OCI-LY7 (cell line): ENCODE measurements around the gene SERINC2. TPM values are rescaled to one million over a fixed set of nuclear protein-coding genes. Genes with fewer than 3 reads are reported as not detected.
A peak's percentile ranks its signal among the peaks of the same experiment; 100 is the strongest.

Experiments used
- BruUV-seq: library from RNA; stranded (reverse); fragments of 400-500 nt; replicated peaks from 2 replicates; lab custom pipeline; 2021; lab: Mats Ljungman, UMichigan
- CTCF ChIA-PET: fragments of 300-600 bp; sonication (Branson Sonifier 250); formaldehyde crosslinking; loops from one replicate; lab custom pipeline; 2022; ENCODE audit warnings: antibody characterized with exemption; ENCODE audit not compliant: unreplicated experiment; lab: Charles Lee
- POLR2A ChIA-PET: fragments of 300-600 bp; sonication (Branson Sonifier 250); formaldehyde crosslinking; loops from one replicate; lab custom pipeline; 2022; ENCODE audit warnings: antibody characterized with exemption; lab: Charles Lee
- DNase-seq: peaks from one replicate; pipeline ENCODE4 v3.0.0-alpha.2; 2015; ENCODE audit warnings: low spot score
- H2AFZ ChIP-seq: fragments of 200-600 bp; sonication (generic), shearing (Covaris generic); 2 replicates; pipeline ENCODE4 v1.6.1; 2014; ENCODE audit warnings: mild to moderate bottlenecking, antibody characterized with exemption, low read length, moderate library complexity
- H3K27ac ChIP-seq: fragments of 200-600 bp; sonication (generic); 2 replicates; pipeline ENCODE4 v1.5.1; 2014; ENCODE audit warnings: mixed run types, low read depth, mild to moderate bottlenecking, moderate library complexity, low read length, inconsistent platforms; ENCODE audit not compliant: poor library complexity, severe bottlenecking
- H3K36me3 ChIP-seq: fragments of 200-600 bp; sonication (generic); 2 replicates; pipeline ENCODE4 v1.6.1; 2014; ENCODE audit warnings: mild to moderate bottlenecking, antibody characterized with exemption, low read length, moderate library complexity, mixed read lengths; ENCODE audit not compliant: insufficient read depth
- H3K4me1 ChIP-seq: fragments of 200-600 bp; sonication (generic); 2 replicates; pipeline ENCODE4 v1.5.1; 2014; ENCODE audit warnings: mild to moderate bottlenecking, low read length; ENCODE audit not compliant: insufficient read depth, poor library complexity, severe bottlenecking
- H3K4me2 ChIP-seq: fragments of 200-600 bp; sonication (generic); 2 replicates; pipeline ENCODE4 v1.6.1; 2014; ENCODE audit warnings: mild to moderate bottlenecking, low read length
- H3K4me3 ChIP-seq: fragments of 200-600 bp; sonication (generic); 2 replicates; pipeline ENCODE4 v1.5.1; 2014; ENCODE audit warnings: mild to moderate bottlenecking, low read depth, low read length; ENCODE audit not compliant: poor library complexity, severe bottlenecking
- H3K79me2 ChIP-seq: fragments of 200-600 bp; sonication (generic); 2 replicates; pipeline ENCODE4 v1.6.1; 2016; ENCODE audit warnings: low read depth, mild to moderate bottlenecking, low read length, moderate library complexity, mixed read lengths; ENCODE audit not compliant: insufficient read depth
- H3K9me2 ChIP-seq: fragments of 200-600 bp; sonication (generic); 2 replicates; pipeline ENCODE4 v1.6.1; 2016; ENCODE audit warnings: mild to moderate bottlenecking, low read length, mixed read lengths; ENCODE audit not compliant: insufficient read depth
- H3K9me3 ChIP-seq: fragments of 200-600 bp; sonication (generic); 2 replicates; pipeline ENCODE4 v1.6.1; 2014; ENCODE audit warnings: mild to moderate bottlenecking, mixed run types, low read length, mixed read lengths
- H4K20me1 ChIP-seq: fragments of 200-600 bp; sonication (generic); 2 replicates; pipeline ENCODE4 v1.6.1; 2014; ENCODE audit warnings: mild to moderate bottlenecking, antibody characterized with exemption, low read length, moderate library complexity, mixed read lengths; ENCODE audit not compliant: insufficient read depth
- CTCF ChIP-seq: fragments of 200-600 bp; sonication (generic); conservative IDR thresholded peaks from 2 replicates; pipeline ENCODE4 v1.5.1; 2014; ENCODE audit warnings: mild to moderate bottlenecking, antibody characterized with exemption, low read length, moderate library complexity, mixed read lengths
- EZH2phosphoT487 ChIP-seq: fragments of 200-600 bp; sonication (generic); IDR thresholded peaks from 2 replicates; pipeline ENCODE4 v1.6.1; 2018; ENCODE audit warnings: low read depth, borderline replicate concordance, mild to moderate bottlenecking, mixed run types, antibody characterized with exemption, low read length, moderate library complexity, mixed read lengths
- intact Hi-C: fragments of 100-400 bp; cut with micrococcal nuclease; formaldehyde crosslinking; loops from one replicate; pipeline ENCODE4 v1.10.0; 2022; ENCODE audit not compliant: unreplicated experiment
- total RNA-seq, 2 experiments: library from RNA; depleted of rRNA in 1 of 2; stranded (reverse); fragments of >200 nt in 1 of 2; shearing (Covaris generic) in 1 of 2; gene quantifications; 2 replicates each; pipeline ENCODE4 v1.2.3, GENCODE V29; 2014 to 2022

The SERINC2 gene
- total RNA-seq, 2 experiments from 2014 or later = 3.5 to 11.1 TPM

- Histone ChIP-seq H3K9me3 (no peaks in the 10 kb centered on the region), H3K27ac (no peak overlapping the region), H3K36me3 (no peaks in the 10 kb centered on the region), H3K9me2 (no peaks in the 10 kb centered on the region), H4K20me1 (no peaks in the 10 kb centered on the region), H3K79me2 (no peaks in the 10 kb centered on the region), H3K4me3 (no peak overlapping the region), H3K4me1 (peaks cover 31% of the 10 kb centered on the region), H2AFZ (no peak overlapping the region), H3K4me2 (peak overlapping the region; percentile 40)
- DNase-seq = peak; percentile 27
- intact Hi-C loops = no loop called here
- POLR2A ChIA-PET = no interaction called here
- no TSS peak for BruUV-seq
- TF ChIP-seq EZH2phosphoT487 (no peak), CTCF (no peak)
- CTCF ChIA-PET = no interaction called here
Observed at GRCh38 chr1:31441558-31441957, 28.5 kb downstream of the SERINC2 start.

- Histone ChIP-seq H3K4me3 (no peak overlapping the region), H3K27ac (no peak overlapping the region), H4K20me1 (no peaks in the 10 kb centered on the region), H2AFZ (no peak overlapping the region), H3K4me2 (peak overlapping the region; percentile 40; the same call in 1 of the 2 replicates), H3K4me1 (peaks cover 31% of the 10 kb centered on the region), H3K9me3 (no peaks in the 10 kb centered on the region), H3K9me2 (no peaks in the 10 kb centered on the region), H3K36me3 (no peaks in the 10 kb centered on the region), H3K79me2 (no peaks in the 10 kb centered on the region)
- intact Hi-C loops = no loop called here
- no TSS peak for BruUV-seq
- TF ChIP-seq EZH2phosphoT487 (no peak), CTCF (no peak)
- CTCF ChIA-PET = interaction anchor here (0.8 kb wide), 1 partner anchor 19 kb away, joined by 3 read pairs; no protein-coding TSS in a partner anchor
- no peak for DNase-seq
- POLR2A ChIA-PET = no interaction called here
Observed at GRCh38 chr1:31441970-31442647, 29.1 kb downstream of the SERINC2 start.

GRCh38 chr1:31442648-31442994 lies 29.6 kb downstream of the SERINC2 start:
- H3K27ac ChIP-seq = no peak overlapping the region
- no peak overlapping the region for H3K4me3 ChIP-seq
- H3K9me3 ChIP-seq = no peaks in the 10 kb centered on the region
- no peak for TF ChIP-seq CTCF
- no peak for TF ChIP-seq EZH2phosphoT487
- no peaks in the 10 kb centered on the region for H3K79me2 ChIP-seq
- BruUV-seq = no TSS peak
- POLR2A ChIA-PET = no interaction called here
- no peaks in the 10 kb centered on the region for H3K36me3 ChIP-seq
- intact Hi-C loops = no loop called here
- peaks cover 31% of the 10 kb centered on the region for H3K4me1 ChIP-seq
- DNase-seq = no peak
- CTCF ChIA-PET = interaction anchor here (0.8 kb wide), 1 partner anchor 20 kb away, joined by 3 read pairs; no protein-coding TSS in a partner anchor
- no peak overlapping the region for H3K4me2 ChIP-seq
- H3K9me2 ChIP-seq = no peaks in the 10 kb centered on the region
- no peaks in the 10 kb centered on the region for H4K20me1 ChIP-seq
- H2AFZ ChIP-seq = no peak overlapping the region
